ENCODE data around the gene OR4D2. TPM values are rescaled to one million over a fixed set of nuclear protein-coding genes. Genes with fewer than 3 reads are reported as not detected.

Gene OR4D2
- not detected in 2 replicates for polyA plus RNA-seq (2011; rRNA removed)
- not detected in 2 replicates for polyA minus RNA-seq (2011; rRNA and poly(A)+ RNA removed)

- ChIA-PET CTCF (no interaction called here), POLR2A (no interaction called here)
- peaks cover 4% of the 10 kb centered on the region for H3K27me3 ChIP-seq (ENCODE audit: control insufficient read depth, insufficient read depth, low read length)
- no peaks in the 10 kb centered on the region for H3K9me3 ChIP-seq (ENCODE audit: control insufficient read depth, insufficient read depth, low read length)
- H3K27ac ChIP-seq (ENCODE audit: low read depth, low read length) = no peak within 1 kb of the TSS
- no peak for TF ChIP-seq CTCF (IDR thresholded peaks at IDR 0.05; ENCODE audit: low read depth, low read length)
- H3K4me3 ChIP-seq (ENCODE audit: low read depth, low read length) = no peak within 1 kb of the TSS
- DNase-seq (ENCODE audit: low read depth, low spot score) = no peak
These were observed at the start of gene OR4D2 for GRCh38 chr17:58166682-58167081. TSS of gene OR4D2 (plus strand) at chr17:58166982. CDS start at chr17:58169656, 2,674 bp downstream.

GRCh38 chr17:58117382-58117781 lies 49.4 kb upstream of the OR4D2 start:
- no peak for TF ChIP-seq CTCF (IDR thresholded peaks at IDR 0.05; ENCODE audit: low read depth, low read length)
- POLR2A ChIA-PET = no interaction called here

GRCh38 chr17:58119491-58119890 lies 47.3 kb upstream of the OR4D2 start:
- no peak for DNase-seq (ENCODE audit: low read depth, low spot score)
- ChIA-PET POLR2A (no interaction called here), CTCF (no interaction called here)
- peaks cover 9% of the 10 kb centered on the region for H3K27me3 ChIP-seq (ENCODE audit: control insufficient read depth, insufficient read depth, low read length)
- H3K27ac ChIP-seq (ENCODE audit: low read depth, low read length) = no peak overlapping the region
- TF ChIP-seq CTCF (IDR thresholded peaks at IDR 0.05; ENCODE audit: low read depth, low read length) = no peak
- H3K4me3 ChIP-seq (ENCODE audit: low read depth, low read length) = no peak overlapping the region
- no peaks in the 10 kb centered on the region for H3K9me3 ChIP-seq (ENCODE audit: control insufficient read depth, insufficient read depth, low read length)

More at GRCh38 chr17:58117382-58117781, 49.4 kb upstream of the OR4D2 start:
- H3K9me3 ChIP-seq (ENCODE audit: control insufficient read depth, insufficient read depth, low read length) = no peaks in the 10 kb centered on the region
- CTCF ChIA-PET = no interaction called here
- H3K27ac ChIP-seq (ENCODE audit: low read depth, low read length) = no peak overlapping the region
- H3K4me3 ChIP-seq (ENCODE audit: low read depth, low read length) = no peak overlapping the region
- H3K27me3 ChIP-seq (ENCODE audit: control insufficient read depth, insufficient read depth, low read length) = peaks cover 9% of the 10 kb centered on the region
- no peak for DNase-seq (ENCODE audit: low read depth, low spot score)

DNA sequence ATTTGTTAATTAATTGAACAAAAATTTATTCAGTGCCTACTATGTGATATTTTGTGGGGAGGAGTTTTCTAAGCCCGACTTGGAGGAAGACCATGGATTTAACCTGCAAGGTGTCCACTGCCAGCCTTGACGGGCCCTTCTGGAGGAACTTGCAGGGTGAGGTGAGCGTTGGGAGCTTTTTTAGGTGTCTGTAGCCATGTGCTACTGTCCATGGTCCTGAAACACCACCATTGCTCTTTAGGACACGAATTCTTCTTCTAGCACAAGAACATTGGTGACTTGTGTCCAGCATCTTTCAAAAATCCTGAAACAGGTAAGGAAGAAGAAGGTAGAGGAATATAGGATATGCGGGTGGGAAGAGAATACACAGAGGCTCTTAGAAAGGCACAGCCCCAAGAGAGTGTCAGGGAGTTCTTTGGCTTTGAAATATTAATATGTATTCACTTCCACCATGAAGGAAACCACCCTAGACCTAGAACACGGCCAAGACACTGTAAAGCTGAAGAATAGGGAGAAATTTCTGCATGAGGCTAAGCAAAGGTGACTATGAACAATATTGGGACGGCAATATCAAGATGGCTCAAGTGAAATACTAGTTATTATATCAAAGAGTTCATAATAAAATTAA lies 46.5 kb upstream of the OR4D2 start:
- POLR2A ChIA-PET = no interaction called here
- peak; percentile 18 for DNase-seq (ENCODE audit: low read depth, low spot score)
- H3K4me3 ChIP-seq (ENCODE audit: low read depth, low read length) = no peak overlapping the region
- no peak for TF ChIP-seq CTCF (IDR thresholded peaks at IDR 0.05; ENCODE audit: low read depth, low read length)
- H3K27ac ChIP-seq (ENCODE audit: low read depth, low read length) = no peak overlapping the region
- peaks cover 7% of the 10 kb centered on the region for H3K27me3 ChIP-seq (ENCODE audit: control insufficient read depth, insufficient read depth, low read length)
- CTCF ChIA-PET = no interaction called here
- H3K9me3 ChIP-seq (ENCODE audit: control insufficient read depth, insufficient read depth, low read length) = no peaks in the 10 kb centered on the region

DNA sequence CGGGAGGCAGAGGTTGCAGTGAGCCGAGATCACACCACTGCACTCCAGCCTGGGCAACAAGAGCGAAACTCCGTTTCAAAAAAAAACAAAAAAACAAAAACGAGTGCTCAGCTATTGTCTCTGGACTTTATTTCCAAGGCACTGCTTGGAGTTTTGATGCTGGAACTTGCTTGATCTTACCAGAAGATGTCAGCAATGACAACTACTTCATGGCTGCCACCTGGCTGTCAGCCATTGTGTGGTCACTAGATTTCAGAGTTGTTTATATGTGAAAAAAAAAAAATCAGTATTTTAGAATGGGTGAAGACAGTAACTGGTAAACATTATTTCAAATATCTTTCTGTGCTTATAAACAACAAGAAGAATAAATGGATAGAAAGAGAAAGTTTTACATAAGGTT lies 44.9 kb upstream of the OR4D2 start:
- ChIA-PET CTCF (interaction anchor here (0.7 to 1.3 kb wide), 3 partner anchors 19 to 351 kb away, joined by 3 to 6 read pairs (median 3); no protein-coding TSS in a partner anchor), POLR2A (no interaction called here)
- no peaks in the 10 kb centered on the region for H3K27me3 ChIP-seq (ENCODE audit: control insufficient read depth, insufficient read depth, low read length)
- no peak for DNase-seq (ENCODE audit: low read depth, low spot score)
- H3K9me3 ChIP-seq (ENCODE audit: control insufficient read depth, insufficient read depth, low read length) = no peaks in the 10 kb centered on the region
- no peak overlapping the region for H3K4me3 ChIP-seq (ENCODE audit: low read depth, low read length)
- no peak overlapping the region for H3K27ac ChIP-seq (ENCODE audit: low read depth, low read length)
- no peak for TF ChIP-seq CTCF (IDR thresholded peaks at IDR 0.05; ENCODE audit: low read depth, low read length)
